Stimulated activated CD4-positive, alpha-beta T cell treated with anti-CD3 and anti-CD28 coated beads, Interleukin-4, amount 100 ng/mL, for 48 hours (primary cell): Measurements from ENCODE around the gene USF1.

Experiments used
- DNase-seq, 2 donors: peaks; one replicate each; pipeline ENCODE4 v3.0.0-alpha.2; 2020; ENCODE audit warnings: low read depth in 2 of 2

The USF1 gene

GRCh38 chr1:161045736-161046604 is at the start of gene USF1:
Gene USF1, minus strand, starts transcription at chr1:161045977. Its CDS starts 2,702 bp downstream, at chr1:161043275.
- peak; percentile 87 to 90 for DNase-seq

- DNase-seq, result no peak
Measured at GRCh38 chr1:161095230-161095629, 49.5 kb upstream of the USF1 start.

- no peak for DNase-seq
Measured at GRCh38 chr1:161094481-161094880, 48.7 kb upstream of the USF1 start.

GRCh38 chr1:161092621-161093028 is 46.8 kb upstream of the USF1 start:
- peak in 1 of 2 donors; percentile 37 for DNase-seq

- no peak for DNase-seq
Measured at GRCh38 chr1:161091796-161092507, 46.2 kb upstream of the USF1 start.

- no peak for DNase-seq
Measured at GRCh38 chr1:161091093-161091492, 45.3 kb upstream of the USF1 start.

GRCh38 chr1:161090617-161091016 is 44.8 kb upstream of the USF1 start:
- no peak for DNase-seq

GRCh38 chr1:161089938-161090337 is 44.2 kb upstream of the USF1 start:
- no peak for DNase-seq

- no peak for DNase-seq
Measured at GRCh38 chr1:161089251-161089924, 43.6 kb upstream of the USF1 start, which contains the start of gene NECTIN4. Gene NECTIN4, minus strand, starts transcription at chr1:161089558. Its CDS starts 262 bp downstream, at chr1:161089296.

GRCh38 chr1:161088587-161089110 is 42.9 kb upstream of the USF1 start:
- DNase-seq, result no peak

GRCh38 chr1:161086457-161086856 is 40.7 kb upstream of the USF1 start:
- no peak for DNase-seq

GRCh38 chr1:161085165-161085564 is 39.4 kb upstream of the USF1 start:
- DNase-seq, result no peak

- DNase-seq, result no peak
Measured at GRCh38 chr1:161084597-161084988, 38.8 kb upstream of the USF1 start.

GRCh38 chr1:161083748-161084596 is 38.2 kb upstream of the USF1 start:
- no peak for DNase-seq

GRCh38 chr1:161082996-161083747 is 37.4 kb upstream of the USF1 start:
- no peak for DNase-seq

- no peak for DNase-seq
Measured at GRCh38 chr1:161082483-161082882, 36.7 kb upstream of the USF1 start.

GRCh38 chr1:161081519-161081918 is 35.7 kb upstream of the USF1 start:
- DNase-seq, result no peak

- DNase-seq, result no peak
Measured at GRCh38 chr1:161080441-161081405, 34.9 kb upstream of the USF1 start.

GRCh38 chr1:161079436-161080110 is 33.8 kb upstream of the USF1 start:
- DNase-seq, result no peak
